GM18858 (cell line): ENCODE measurements around the gene GINM1.

Source experiments
- ATAC-seq: cut with Tn5 transposase; IDR thresholded peaks from one replicate; pipeline ENCODE4 v1.9.1; 2021; ENCODE audit not compliant: unreplicated experiment

The GINM1 gene, protein sequence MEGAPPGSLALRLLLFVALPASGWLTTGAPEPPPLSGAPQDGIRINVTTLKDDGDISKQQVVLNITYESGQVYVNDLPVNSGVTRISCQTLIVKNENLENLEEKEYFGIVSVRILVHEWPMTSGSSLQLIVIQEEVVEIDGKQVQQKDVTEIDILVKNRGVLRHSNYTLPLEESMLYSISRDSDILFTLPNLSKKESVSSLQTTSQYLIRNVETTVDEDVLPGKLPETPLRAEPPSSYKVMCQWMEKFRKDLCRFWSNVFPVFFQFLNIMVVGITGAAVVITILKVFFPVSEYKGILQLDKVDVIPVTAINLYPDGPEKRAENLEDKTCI

DNA sequence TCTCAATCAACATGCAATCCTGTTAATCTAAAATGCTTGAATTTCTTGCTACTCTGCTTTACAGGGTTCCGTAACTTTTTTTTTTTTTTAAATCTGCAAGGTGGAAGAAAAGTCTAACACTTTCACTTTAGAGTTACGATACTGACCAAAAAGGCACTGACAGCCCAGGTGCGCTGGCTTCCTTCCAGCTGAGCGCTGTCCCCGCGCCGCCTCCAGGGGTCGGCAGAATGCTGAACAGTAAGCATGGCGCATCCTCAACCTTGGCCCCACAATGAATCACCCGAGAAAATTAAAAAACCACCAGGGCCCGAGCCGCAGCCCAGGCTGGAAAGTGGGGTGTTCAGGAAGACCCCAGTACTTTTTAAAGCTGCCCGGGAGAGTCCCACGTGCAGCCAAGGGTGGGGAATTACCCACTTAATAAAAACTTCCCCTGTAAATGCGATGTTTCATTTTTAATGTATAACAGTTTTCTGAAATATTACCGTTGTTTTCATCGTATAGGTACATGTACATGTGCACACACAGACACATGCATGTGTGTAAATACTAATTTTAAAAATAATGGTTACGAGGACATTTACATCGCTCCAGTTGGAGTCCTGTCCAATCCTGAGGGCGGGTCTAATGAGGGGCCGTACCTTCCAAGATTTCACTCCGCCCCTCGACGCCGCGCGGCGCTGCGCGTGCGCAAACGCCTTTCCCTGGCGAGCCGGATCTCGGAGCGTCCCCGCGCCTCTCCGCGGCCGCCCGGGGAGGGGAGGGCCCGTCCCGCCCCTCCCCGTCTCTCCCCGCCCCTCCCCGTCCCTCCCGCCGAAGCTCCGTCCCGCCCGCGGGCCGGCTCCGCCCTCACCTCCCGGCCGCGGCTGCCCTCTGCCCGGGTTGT lies at the start of gene GINM1:
GINM1 (plus strand) TSS at position 849 of the 883 bp plus-strand sequence. CDS start 40 bp downstream, outside the sequence.
- ATAC-seq: peak; percentile 64

GRCh38 chr6:149529650-149530049 lies 36.5 kb upstream of the GINM1 start:
- no peak for ATAC-seq

GRCh38 chr6:149534742-149535141 lies 31.4 kb upstream of the GINM1 start:
- no peak for ATAC-seq

- no peak for ATAC-seq
These were observed 25.0 kb upstream of the GINM1 start for GRCh38 chr6:149541139-149541538.

DNA sequence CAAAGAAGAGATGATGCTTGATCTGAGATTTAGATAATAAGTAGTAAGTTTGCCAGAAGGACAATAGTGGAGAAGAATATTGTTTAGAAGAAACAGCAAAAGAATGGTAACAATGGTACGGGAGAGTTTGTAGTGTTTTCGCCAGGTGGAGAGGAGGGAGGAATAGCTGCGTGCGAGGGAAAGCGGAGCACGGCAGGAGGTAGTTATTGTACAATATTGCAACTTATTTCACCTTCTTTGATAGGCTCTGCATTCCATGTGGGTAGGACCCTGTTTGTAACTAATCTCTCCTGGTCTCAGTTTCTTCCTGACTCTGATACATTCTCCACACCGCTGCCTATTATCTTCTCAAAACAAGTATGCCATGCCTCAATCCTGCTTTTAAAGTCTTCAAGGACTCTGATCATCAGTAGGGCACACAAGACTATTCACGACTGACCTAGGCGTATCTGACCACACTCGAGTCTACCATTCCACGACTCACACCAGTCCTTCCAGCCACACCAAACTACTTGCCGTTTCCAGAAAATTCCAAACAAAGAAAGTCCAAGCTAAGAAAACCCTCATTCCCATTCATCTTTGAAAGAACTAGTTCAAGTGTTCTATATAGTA lies 21.4 kb upstream of the GINM1 start:
- ATAC-seq: no peak

DNA sequence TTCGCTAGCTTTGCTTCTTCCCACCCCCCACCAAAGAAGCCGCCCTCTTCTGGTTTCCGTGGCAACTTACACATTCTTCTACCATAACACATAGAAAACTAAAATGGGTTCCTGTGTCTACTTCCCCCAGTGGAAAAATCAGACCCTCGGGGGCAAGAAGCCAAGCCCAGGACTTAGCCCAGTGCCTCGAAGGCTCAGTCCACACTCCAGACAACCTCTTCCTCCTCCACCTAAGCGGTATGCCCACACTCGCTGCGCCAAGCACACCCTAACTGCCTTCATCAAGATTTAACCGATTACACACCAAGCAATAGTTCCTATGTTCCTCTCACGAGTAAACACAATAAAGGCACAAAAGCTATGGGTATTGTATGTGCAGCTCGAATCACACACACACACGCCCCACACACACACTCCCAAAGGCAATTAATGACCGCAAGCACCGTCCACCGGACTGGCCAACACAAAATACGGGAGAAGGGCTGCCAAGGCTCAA lies 20.9 kb upstream of the GINM1 start:
- ATAC-seq: no peak

DNA sequence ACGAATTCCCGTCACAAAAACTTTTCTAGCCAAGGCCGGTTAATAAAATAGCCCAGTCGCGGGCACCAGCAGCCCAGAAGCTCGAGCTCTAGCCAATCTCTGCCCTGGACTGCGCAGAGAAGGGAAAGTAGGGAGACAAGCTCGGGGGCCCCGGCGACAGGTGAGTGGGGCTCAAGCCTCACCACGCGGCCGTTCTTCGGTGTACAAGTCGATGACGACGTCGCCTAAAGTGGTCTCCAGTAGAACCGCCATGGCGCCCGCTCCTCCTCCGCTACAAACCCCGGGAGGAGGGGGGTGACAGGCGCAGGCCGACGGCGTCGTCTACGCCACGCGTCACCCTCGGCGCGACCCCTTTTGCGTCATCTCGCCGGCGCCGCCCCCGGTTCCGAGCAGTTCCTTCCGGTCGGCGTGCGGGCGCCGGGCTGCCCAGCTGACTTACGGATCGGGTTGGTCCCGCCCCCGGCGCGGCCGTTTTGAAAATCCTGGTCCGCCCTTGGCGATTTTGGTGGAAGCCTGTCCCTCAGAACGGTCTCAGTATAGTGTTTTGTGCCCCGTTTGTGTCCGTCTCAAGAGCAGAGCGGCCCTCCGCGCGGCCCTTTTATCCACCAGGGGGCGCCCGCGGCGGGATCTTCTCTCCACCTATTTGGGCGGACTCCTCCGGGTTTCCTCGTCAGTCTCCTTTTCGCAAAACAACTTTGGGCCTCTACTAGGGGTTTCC lies 20.3 kb upstream of the GINM1 start, which contains the start of gene PPIL4:
PPIL4 (minus strand) TSS at position 290 of the 718 bp plus-strand sequence; CDS start at position 252, 38 bp downstream.
- ATAC-seq: peak; percentile 84

- ATAC-seq: no peak
These were observed 14.3 kb upstream of the GINM1 start for GRCh38 chr6:149551920-149552319.

- no peak for ATAC-seq
These were observed 8.1 kb upstream of the GINM1 start for GRCh38 chr6:149558029-149558428.

GRCh38 chr6:149559389-149559788 lies 6.8 kb upstream of the GINM1 start:
- ATAC-seq: no peak

GRCh38 chr6:149560736-149561135 lies 5.4 kb upstream of the GINM1 start:
- ATAC-seq: no peak

DNA sequence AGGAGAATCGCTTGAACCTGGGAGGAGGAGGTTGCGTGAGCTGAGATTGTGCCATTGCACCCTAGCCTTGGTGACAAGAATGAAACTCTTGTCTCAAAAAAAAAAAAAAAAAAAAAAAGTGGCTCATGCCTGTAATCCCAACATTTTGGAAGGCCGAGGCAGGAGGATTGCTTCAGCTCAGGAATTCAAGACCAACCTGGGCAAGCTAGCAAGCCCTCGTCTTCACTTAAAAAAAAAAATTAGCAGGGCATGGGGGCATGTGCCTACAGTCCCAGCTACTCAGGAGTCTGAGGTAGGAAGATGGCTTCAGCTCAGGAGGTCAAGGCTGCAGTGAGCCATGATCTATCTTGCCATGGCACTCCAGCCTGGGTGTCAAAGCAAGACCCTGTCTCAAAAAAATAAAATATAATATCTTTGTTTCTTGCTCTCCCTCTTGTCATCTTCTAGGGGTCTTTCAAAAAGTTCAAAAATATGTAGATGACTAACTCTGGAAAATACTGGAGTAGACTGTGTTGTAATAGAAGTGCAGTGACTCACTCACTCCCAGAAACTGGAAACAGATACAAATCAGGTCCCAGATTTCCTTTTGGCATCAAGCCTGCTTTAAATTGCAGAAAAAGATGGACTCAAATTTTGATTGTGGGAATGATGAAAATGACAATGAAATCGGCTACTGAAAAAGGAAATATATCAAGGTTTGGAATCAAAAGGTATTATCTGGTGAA lies 2.8 kb upstream of the GINM1 start:
- no peak for ATAC-seq

DNA sequence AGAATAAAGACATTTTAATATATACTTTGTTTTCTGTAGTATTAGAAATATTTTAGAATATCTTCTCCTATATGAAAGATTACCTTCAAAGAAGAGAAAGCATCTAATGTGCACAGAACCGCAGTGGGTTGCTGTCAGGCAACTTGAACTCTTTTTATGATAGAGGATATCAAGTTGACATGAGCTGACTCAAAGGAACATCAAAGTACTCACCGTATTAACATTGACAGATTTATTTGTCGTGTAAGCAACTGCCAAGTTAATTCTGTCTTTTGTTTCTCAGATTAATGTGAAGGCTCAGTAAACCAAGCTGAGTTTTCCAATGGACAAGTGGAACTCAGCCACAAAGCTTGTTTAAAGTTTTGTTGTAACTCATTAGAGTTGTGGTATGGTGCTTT lies 2.2 kb upstream of the GINM1 start:
- ATAC-seq: no peak

DNA sequence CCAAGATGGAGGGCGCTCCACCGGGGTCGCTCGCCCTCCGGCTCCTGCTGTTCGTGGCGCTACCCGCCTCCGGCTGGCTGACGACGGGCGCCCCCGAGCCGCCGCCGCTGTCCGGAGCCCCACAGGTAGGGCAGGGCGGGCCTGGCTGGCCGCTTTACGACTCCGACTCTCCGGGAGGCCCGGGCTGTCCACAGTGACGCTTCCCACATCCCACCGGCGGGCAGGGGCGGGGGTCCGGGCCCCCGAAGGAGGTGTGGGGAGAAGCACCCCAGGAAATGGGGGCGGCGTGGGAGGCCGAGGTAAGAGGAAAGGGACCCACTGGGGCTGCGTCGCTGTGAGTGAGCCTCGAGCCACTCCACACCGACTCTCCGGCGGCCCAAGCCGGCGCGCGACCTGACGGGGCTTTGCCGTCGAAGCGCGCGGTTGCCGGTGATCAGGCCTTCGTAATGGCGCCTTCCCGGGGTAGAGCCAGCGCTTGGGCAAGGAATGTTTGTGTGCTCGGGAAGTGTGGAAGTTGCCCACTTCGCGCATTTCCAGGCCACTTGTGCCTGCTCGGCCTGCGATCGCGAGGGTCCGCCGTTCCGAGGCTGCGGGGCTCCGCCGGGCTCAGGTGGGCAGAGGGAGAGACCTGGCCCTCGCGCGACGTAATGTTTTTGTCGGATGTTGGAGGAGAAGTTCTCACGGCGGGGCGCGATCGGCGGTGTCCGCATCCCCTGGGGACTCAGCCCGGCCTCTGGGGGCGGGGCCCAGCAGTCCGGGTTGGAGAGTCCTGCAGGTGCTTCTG lies 427 bp downstream of the GINM1 start:
- ATAC-seq: no peak

- ATAC-seq: no peak
These were observed 1.0 kb downstream of the GINM1 start for GRCh38 chr6:149567194-149567586.

GRCh38 chr6:149567945-149568585 lies 1.9 kb downstream of the GINM1 start:
- ATAC-seq: no peak

- no peak for ATAC-seq
These were observed 14.7 kb downstream of the GINM1 start for GRCh38 chr6:149580880-149581279.

- no peak for ATAC-seq
These were observed 15.2 kb downstream of the GINM1 start for GRCh38 chr6:149581349-149581748.

GRCh38 chr6:149586149-149586548 lies 20.0 kb downstream of the GINM1 start:
- no peak for ATAC-seq
